Vagina (tissue), 2 donors: ENCODE measurements around the gene MS4A4E.

Source experiments
- POLR2AphosphoS5 ChIP-seq, 2 donors: sonication (generic); formaldehyde crosslinking; IDR thresholded peaks; one replicate each; pipeline ENCODE4 v1.9.0; 2017; ENCODE audit warnings: antibody characterized with exemption in 2 of 2, mild to moderate bottlenecking in 2 of 2, low read depth in 1 of 2; ENCODE audit not compliant: insufficient read depth in 1 of 2
- TF ChIP-seq, protein P1 (sequence below), 3 experiments: fragments of 450-650 bp in 2 of 3; fragments of 200-600 bp in 1 of 3; sonication (generic) in 1 of 3; IDR thresholded peaks; one replicate each; pipeline ENCODE4 v1.5.1; 2017 to 2019; ENCODE audit warnings: antibody characterized with exemption in 3 of 3, mild to moderate bottlenecking in 2 of 3, moderate library complexity in 2 of 3

DNA sequence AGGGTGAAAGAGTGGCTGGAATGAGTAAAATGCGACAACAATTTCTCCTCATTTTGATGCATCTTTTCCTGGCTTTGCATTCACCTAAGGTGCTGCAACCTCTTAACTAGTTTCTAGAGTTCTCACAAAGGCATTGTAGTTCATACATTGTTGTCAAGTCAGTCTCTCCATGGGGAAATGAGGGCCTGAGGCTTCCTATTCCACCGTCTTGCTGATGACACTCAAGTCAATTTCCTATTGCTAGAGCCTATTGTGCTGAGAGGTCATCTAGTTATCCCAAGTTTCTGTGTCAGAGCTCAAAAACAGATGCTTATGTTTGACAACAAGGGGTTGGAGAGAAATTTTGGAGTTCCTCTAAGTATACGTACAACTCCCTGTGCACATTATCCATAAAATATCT is 48.4 kb downstream of the MS4A4E start:
- TF ChIP-seq, protein P1, sequence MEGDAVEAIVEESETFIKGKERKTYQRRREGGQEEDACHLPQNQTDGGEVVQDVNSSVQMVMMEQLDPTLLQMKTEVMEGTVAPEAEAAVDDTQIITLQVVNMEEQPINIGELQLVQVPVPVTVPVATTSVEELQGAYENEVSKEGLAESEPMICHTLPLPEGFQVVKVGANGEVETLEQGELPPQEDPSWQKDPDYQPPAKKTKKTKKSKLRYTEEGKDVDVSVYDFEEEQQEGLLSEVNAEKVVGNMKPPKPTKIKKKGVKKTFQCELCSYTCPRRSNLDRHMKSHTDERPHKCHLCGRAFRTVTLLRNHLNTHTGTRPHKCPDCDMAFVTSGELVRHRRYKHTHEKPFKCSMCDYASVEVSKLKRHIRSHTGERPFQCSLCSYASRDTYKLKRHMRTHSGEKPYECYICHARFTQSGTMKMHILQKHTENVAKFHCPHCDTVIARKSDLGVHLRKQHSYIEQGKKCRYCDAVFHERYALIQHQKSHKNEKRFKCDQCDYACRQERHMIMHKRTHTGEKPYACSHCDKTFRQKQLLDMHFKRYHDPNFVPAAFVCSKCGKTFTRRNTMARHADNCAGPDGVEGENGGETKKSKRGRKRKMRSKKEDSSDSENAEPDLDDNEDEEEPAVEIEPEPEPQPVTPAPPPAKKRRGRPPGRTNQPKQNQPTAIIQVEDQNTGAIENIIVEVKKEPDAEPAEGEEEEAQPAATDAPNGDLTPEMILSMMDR (IDR thresholded peaks at IDR 0.05): no peak
- TF ChIP-seq POLR2AphosphoS5 (IDR thresholded peaks at IDR 0.05; ENCODE audit: insufficient read depth in 1 of 2, low read depth in 1 of 2): no peak
